Dedifferentiated amniotic fluid mesenchymal stem cell (primary cell): ENCODE results near the gene MBP.
"Not testable (repeated sequence)": the region's sequence is repeated elsewhere in the genome, so short reads cannot be mapped to it uniquely, and the experiment has no call there.

Experiments used
- DNase-seq: peaks from one replicate; pipeline ENCODE4 v3.0.0-alpha.2; 2016; ENCODE audit errors: extremely low spot score

MBP gene

GRCh38 chr18:77005651-77006195, 126.9 kb downstream of the MBP start:
- no peak for DNase-seq

GRCh38 chr18:77004555-77005380, 127.8 kb downstream of the MBP start:
- DNase-seq = no peak

GRCh38 chr18:77003316-77003715, 129.3 kb downstream of the MBP start:
- DNase-seq = no peak

GRCh38 chr18:77002496-77002895, 130.1 kb downstream of the MBP start:
- no peak for DNase-seq

GRCh38 chr18:77001979-77002378, 130.6 kb downstream of the MBP start:
- DNase-seq = no peak

- DNase-seq = no peak
These were observed 131.5 kb downstream of the MBP start for GRCh38 chr18:77001041-77001440.

- peak; percentile 32 for DNase-seq
These were observed 132.1 kb downstream of the MBP start for GRCh38 chr18:77000527-77000926.

GRCh38 chr18:76999077-76999476, 133.5 kb downstream of the MBP start:
- no peak for DNase-seq

- DNase-seq = no peak
These were observed 134.4 kb downstream of the MBP start for GRCh38 chr18:76997951-76998808.

GRCh38 chr18:76996429-76996828, 136.2 kb downstream of the MBP start:
- DNase-seq = no peak

GRCh38 chr18:76995896-76996295, 136.7 kb downstream of the MBP start:
- no peak for DNase-seq

GRCh38 chr18:76994086-76994654, 138.4 kb downstream of the MBP start:
- no peak for DNase-seq

- no peak for DNase-seq
These were observed 139.0 kb downstream of the MBP start for GRCh38 chr18:76993573-76993972.

GRCh38 chr18:76993085-76993382, 139.5 kb downstream of the MBP start:
- no peak for DNase-seq

- no peak for DNase-seq
These were observed 140.1 kb downstream of the MBP start for GRCh38 chr18:76992226-76993084.

- DNase-seq = no peak
These were observed 141.4 kb downstream of the MBP start for GRCh38 chr18:76991021-76991688.

- not testable (repeated sequence) for DNase-seq
These were observed 142.1 kb downstream of the MBP start for GRCh38 chr18:76990343-76991020.

GRCh38 chr18:76989647-76990190, 142.9 kb downstream of the MBP start:
- no peak for DNase-seq

- DNase-seq = no peak
These were observed 143.5 kb downstream of the MBP start for GRCh38 chr18:76988827-76989646.
